Transverse colon (tissue), 3 donors: ENCODE measurements around the gene ONECUT2.

Experiments used
- POLR2A ChIP-seq: fragments of 450-650 bp; IDR thresholded peaks from one replicate; pipeline ENCODE4 v1.6.1; 2016; ENCODE audit warnings: antibody characterized with exemption, mild to moderate bottlenecking, moderate library complexity
- TF ChIP-seq, protein P1 (sequence below), 5 experiments: fragments of 200-600 bp in 3 of 5; fragments of 450-650 bp in 2 of 5; sonication (generic) in 3 of 5; IDR thresholded peaks; 1 replicate in 2 of 5; 2 replicates in 3 of 5; pipeline ENCODE4 v1.5.1; 2016 to 2017; ENCODE audit warnings: antibody characterized with exemption in 5 of 5, inconsistent platforms in 3 of 5, mild to moderate bottlenecking in 2 of 5, moderate library complexity in 1 of 5

DNA sequence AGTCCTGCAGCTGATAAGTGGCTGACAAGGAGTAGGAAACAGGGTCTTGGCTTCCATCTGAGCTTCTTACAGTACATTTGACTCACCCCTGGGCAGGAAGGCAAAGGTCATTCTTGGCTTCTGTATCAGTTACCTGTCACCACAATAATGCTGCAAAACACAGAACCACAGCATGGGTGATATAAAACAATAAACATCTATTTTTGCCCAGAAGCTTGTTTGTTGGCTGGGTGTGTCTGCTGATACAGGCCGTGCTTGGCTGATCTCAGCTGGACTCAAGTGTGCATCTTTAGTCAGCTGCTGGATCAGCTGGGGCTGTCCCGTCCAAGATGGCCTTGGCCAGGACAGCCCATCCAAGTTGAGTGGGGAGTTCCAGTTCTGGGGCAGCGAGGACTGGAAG, 34.7 kb downstream of the ONECUT2 start:
- no peak for TF ChIP-seq POLR2A
- TF ChIP-seq, protein P1, sequence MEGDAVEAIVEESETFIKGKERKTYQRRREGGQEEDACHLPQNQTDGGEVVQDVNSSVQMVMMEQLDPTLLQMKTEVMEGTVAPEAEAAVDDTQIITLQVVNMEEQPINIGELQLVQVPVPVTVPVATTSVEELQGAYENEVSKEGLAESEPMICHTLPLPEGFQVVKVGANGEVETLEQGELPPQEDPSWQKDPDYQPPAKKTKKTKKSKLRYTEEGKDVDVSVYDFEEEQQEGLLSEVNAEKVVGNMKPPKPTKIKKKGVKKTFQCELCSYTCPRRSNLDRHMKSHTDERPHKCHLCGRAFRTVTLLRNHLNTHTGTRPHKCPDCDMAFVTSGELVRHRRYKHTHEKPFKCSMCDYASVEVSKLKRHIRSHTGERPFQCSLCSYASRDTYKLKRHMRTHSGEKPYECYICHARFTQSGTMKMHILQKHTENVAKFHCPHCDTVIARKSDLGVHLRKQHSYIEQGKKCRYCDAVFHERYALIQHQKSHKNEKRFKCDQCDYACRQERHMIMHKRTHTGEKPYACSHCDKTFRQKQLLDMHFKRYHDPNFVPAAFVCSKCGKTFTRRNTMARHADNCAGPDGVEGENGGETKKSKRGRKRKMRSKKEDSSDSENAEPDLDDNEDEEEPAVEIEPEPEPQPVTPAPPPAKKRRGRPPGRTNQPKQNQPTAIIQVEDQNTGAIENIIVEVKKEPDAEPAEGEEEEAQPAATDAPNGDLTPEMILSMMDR (IDR thresholded peaks at IDR 0.05), result no peak
